Measurements from ENCODE around the gene SERAC1. TPM values are rescaled to one million over a fixed set of nuclear protein-coding genes. Genes with fewer than 3 reads are reported as not detected.

Gene SERAC1
- polyA plus RNA-seq, 3 donors, result 4.3 to 5.1 (median 4.4) TPM

- no peak overlapping the region for H2AFZ ChIP-seq (ENCODE audit: insufficient read depth, low read depth, low read length, poor library complexity, severe bottlenecking)
- H3K4me3 Mint-ChIP-seq, result no peak overlapping the region
- no peaks in the 10 kb centered on the region for H3K36me3 ChIP-seq (replicated peaks in 1 of 2; ENCODE audit: control insufficient read depth in 1 of 2, insufficient read depth in 2 of 2, low read length in 2 of 2)
- no peak for DNase-seq
- H3K27ac ChIP-seq (ENCODE audit: low read depth in 1 of 2, low read length in 2 of 2), result no peak overlapping the region
- H3K4me2 ChIP-seq (replicated peaks; ENCODE audit: extremely low read depth, low read length, poor library complexity, severe bottlenecking), result no peak overlapping the region
- H3K4me3 ChIP-seq (replicated peaks in 1 of 3; ENCODE audit: low read depth in 2 of 3, low read length in 3 of 3), result no peak overlapping the region
- intact Hi-C loops (cut with micrococcal nuclease), result loop anchor here in 1 of 2 donors (5.0 kb wide), 1 partner anchor 34 kb away; no protein-coding TSS in a partner anchor
- H3K27me3 Mint-ChIP-seq (ENCODE audit: low read depth in 3 of 3), result peaks cover 0 to 3% (median 0%) of the 10 kb centered on the region in 3 donors
- no peak overlapping the region for H3K9ac ChIP-seq (ENCODE audit: insufficient read depth, low read length, poor library complexity, severe bottlenecking)
- H3K79me2 ChIP-seq (ENCODE audit: insufficient read depth, low read length), result no peaks in the 10 kb centered on the region
- peaks cover 25% of the 10 kb centered on the region for H3K4me1 Mint-ChIP-seq
- H3K9me3 ChIP-seq (replicated peaks in 1 of 2; ENCODE audit: control insufficient read depth in 1 of 2, insufficient read depth in 1 of 2, low read length in 2 of 2), result no peaks in the 10 kb centered on the region
- peaks cover 2 to 6% of the 10 kb centered on the region in 2 donors for H3K36me3 Mint-ChIP-seq
- H4K20me1 ChIP-seq (ENCODE audit: insufficient read depth, low read length), result no peaks in the 10 kb centered on the region
- TF ChIP-seq CTCF (IDR thresholded peaks at IDR 0.05), result no peak
- no peak overlapping the region for H3K27ac Mint-ChIP-seq
- no peaks in the 10 kb centered on the region for H3K27me3 ChIP-seq (ENCODE audit: control insufficient read depth in 2 of 2, insufficient read depth in 2 of 2, low read length in 2 of 2)
- H3K9me3 Mint-ChIP-seq, result peaks cover 0 to under 1% (median 0%) of the 10 kb centered on the region in 7 donors
- H3K4me1 ChIP-seq (ENCODE audit: control insufficient read depth in 1 of 2, insufficient read depth in 2 of 2, low read length in 2 of 2), result peaks cover 21 to 26% of the 10 kb centered on the region in 2 donors
- 93% methylated on average over 2 of the region's 18 CpGs for WGBS (ENCODE audit: insufficient coverage)
Observed at GRCh38 chr6:158076548-158076947, 91.5 kb downstream of the SERAC1 start.

- H3K4me3 ChIP-seq (replicated peaks in 1 of 3; ENCODE audit: low read depth in 2 of 3, low read length in 3 of 3), result no peak overlapping the region
- no peaks in the 10 kb centered on the region for H3K9me3 ChIP-seq (replicated peaks in 1 of 2; ENCODE audit: control insufficient read depth in 1 of 2, insufficient read depth in 1 of 2, low read length in 2 of 2)
- H3K79me2 ChIP-seq (ENCODE audit: insufficient read depth, low read length), result no peaks in the 10 kb centered on the region
- H2AFZ ChIP-seq (ENCODE audit: insufficient read depth, low read depth, low read length, poor library complexity, severe bottlenecking), result no peak overlapping the region
- H3K4me2 ChIP-seq (replicated peaks; ENCODE audit: extremely low read depth, low read length, poor library complexity, severe bottlenecking), result no peak overlapping the region
- Mint-ChIP-seq H3K27me3 (ENCODE audit: low read depth in 3 of 3) (peaks cover 0 to 3% (median 0%) of the 10 kb centered on the region in 3 donors), H3K4me1 (peaks cover 13% of the 10 kb centered on the region), H3K4me3 (no peak overlapping the region), H3K27ac (no peak overlapping the region), H3K36me3 (peaks cover 0 to 12% of the 10 kb centered on the region in 2 donors), H3K9me3 (no peaks in the 10 kb centered on the region)
- TF ChIP-seq CTCF (IDR thresholded peaks at IDR 0.05), result no peak
- H4K20me1 ChIP-seq (ENCODE audit: insufficient read depth, low read length), result no peaks in the 10 kb centered on the region
- no peak overlapping the region for H3K9ac ChIP-seq (ENCODE audit: insufficient read depth, low read length, poor library complexity, severe bottlenecking)
- no peaks in the 10 kb centered on the region for H3K27me3 ChIP-seq (ENCODE audit: control insufficient read depth in 2 of 2, insufficient read depth in 2 of 2, low read length in 2 of 2)
- WGBS (ENCODE audit: insufficient coverage), result 94% methylated on average over 3 of the region's 3 CpGs
- peaks cover 8 to 12% of the 10 kb centered on the region in 2 donors for H3K4me1 ChIP-seq (ENCODE audit: control insufficient read depth in 1 of 2, insufficient read depth in 2 of 2, low read length in 2 of 2)
- DNase-seq, result no peak
- no peaks in the 10 kb centered on the region for H3K36me3 ChIP-seq (replicated peaks in 1 of 2; ENCODE audit: control insufficient read depth in 1 of 2, insufficient read depth in 2 of 2, low read length in 2 of 2)
- intact Hi-C loops (cut with micrococcal nuclease), result loop anchor here in 1 of 2 donors (5.0 kb wide), 3 partner anchors 41 to 91 kb away; partner anchors contain the start of gene SYNJ2
- no peak overlapping the region for H3K27ac ChIP-seq (ENCODE audit: low read depth in 1 of 2, low read length in 2 of 2)
Observed at GRCh38 chr6:158073776-158074175, 94.3 kb downstream of the SERAC1 start.

Data from CD14-positive monocyte (primary cell).